Activated T-cell treated with anti-CD3 and anti-CD28 coated beads, Interleukin-2, amount 50 U/mL, for 1 hour (primary cell): ENCODE results near the gene ABO.
"Not testable (repeated sequence)": the region's sequence is repeated elsewhere in the genome, so short reads cannot be mapped to it uniquely, and the experiment has no call there.

ENCODE experiments used
- DNase-seq: peaks from one replicate; pipeline ENCODE4 v3.0.0-alpha.2; 2020

Gene ABO

DNA sequence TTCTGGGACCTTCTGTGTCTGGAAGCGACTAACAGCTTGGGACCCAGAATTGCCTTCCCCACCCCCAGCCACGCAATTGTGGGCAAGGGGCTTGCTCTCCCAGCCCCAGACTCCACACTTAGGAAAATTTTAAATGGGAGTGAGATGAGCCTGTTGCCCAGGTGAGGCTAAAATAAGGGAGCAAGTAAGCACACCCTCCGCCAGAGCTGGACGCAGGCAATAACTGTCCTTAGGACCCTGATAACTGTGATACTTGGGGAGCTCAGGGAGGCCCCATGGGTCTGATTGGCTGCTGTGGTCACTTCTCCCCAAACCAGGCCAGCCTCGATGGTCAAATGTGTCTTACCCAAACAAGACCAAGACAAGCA lies 13.3 kb downstream of the ABO start:
- no peak for DNase-seq

DNA sequence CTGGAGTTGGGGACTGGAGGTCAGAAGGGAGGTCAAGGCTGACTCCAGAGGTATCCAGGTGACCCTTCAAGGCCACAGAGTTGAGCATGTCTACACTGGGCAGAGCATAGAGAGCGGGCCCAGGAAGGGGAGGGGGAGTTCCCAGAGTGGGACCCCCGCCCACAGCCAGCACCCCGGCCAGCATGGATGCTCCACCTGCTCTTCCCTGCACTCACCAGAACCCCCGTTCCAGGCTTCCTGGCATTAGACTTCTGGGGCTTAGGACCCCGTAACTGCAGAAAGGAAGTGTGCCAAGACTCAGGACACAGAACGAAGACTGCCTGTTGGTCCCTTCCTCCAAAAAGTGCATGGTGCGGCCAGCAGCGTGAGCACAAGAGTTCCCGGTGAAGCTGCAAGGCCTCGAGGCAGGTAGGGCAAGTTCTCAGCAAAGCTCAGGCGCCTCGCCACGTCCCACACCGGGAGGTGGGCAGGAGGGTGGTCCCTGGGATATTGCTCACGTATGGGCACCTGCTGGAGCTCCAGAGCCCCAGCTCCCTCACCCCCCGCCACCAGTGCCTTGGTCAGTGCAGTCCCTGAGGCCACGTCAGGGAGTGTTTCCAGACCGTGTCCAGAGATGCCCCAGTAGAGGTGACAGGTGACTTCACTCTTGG lies 13.8 kb downstream of the ABO start:
- no peak for DNase-seq

- no peak for DNase-seq
Observed at GRCh38 chr9:133260334-133261102, 14.5 kb downstream of the ABO start.

DNA sequence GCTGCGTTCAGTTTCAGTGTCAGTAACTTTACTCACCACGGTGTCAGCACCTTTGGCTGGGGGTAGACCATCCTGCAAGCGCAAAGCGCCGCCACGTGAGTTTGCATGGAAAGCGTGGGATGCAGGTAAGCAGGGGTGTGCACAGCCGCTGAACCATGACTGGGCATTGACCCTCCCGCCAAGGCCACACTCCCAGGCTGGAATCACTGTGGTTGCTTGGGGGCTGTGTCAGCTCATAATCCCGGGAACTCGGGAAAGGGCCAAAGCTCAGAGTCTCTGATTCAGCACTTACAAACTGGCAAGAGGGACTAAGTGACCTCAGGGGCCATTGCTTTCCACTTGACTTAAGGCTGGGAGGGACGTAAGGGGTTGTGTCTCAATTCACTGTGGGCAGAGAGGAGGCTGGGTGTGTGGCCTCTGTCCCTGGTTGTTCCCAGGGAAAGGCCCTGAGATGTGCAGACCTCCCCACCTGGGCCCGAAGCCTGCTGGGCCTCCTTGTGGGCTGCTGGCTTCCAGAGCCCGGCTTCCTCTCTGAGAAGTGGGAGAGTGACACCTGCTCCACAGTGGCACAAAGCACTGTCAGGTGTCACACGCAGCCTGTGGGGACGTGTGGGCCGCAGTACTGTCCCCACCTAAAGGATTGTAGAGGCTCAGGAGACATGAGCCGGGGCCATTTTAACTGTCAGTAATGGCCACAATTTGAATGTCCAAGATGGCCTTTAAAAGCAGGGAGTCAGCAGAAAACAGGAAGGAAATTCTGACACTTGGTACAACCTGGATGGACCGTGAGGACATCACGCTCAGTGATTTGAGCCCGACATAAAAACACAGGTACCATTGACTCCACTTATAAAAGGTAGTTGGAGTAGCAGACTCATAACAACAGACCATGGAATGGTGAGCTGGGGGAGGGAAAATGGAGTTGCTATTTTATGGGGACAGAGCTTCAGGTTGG lies 16.7 kb downstream of the ABO start:
- DNase-seq, result no peak

DNA sequence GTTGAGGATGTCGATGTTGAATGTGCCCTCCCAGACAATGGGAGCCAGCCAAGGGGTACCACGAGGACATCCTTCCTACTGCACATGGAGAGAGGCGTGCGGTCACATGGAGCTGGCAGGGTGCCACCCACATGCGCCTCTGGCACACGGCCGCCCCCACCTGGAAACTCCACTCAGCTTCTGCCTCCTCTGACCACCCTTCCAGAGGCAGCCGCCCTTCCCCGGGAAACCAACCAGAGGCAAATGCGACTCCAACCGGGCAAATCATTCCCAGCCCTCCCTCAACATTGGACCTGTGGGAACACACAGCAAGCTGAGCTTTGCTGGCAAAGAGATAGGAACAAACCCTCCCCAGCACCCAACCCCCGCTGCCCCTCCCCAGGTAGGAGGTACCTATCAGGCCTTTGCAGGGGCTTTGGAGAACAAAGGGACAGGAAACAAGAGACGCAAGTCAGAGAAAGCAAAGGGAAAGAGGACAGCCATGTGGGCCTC lies 17.5 kb downstream of the ABO start:
- no peak for DNase-seq

DNA sequence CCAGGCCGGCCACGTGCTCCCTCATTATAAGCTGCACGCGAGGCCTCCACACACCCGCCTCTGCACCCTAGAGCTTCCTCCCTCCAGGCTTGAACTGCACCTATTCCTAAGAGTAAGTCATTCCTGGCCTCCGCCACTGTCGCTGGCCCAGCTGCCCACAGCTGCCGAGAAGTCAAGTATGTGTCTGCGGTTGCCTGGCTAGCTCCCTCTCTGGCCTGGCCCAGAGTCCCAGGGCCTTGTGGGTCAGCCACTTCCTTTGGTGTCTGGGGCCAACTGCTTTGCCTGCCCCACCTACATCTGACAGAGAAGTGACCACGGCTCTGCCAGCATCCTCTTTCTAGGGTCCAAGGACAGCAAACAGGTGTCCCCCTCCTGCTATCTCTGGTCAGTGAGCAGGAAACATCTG lies 18.3 kb downstream of the ABO start:
- DNase-seq, result no peak

GRCh38 chr9:133256136-133256461 lies 18.9 kb downstream of the ABO start:
- DNase-seq, result no peak

- no peak for DNase-seq
Observed at GRCh38 chr9:133255371-133256135, 19.4 kb downstream of the ABO start.

DNA sequence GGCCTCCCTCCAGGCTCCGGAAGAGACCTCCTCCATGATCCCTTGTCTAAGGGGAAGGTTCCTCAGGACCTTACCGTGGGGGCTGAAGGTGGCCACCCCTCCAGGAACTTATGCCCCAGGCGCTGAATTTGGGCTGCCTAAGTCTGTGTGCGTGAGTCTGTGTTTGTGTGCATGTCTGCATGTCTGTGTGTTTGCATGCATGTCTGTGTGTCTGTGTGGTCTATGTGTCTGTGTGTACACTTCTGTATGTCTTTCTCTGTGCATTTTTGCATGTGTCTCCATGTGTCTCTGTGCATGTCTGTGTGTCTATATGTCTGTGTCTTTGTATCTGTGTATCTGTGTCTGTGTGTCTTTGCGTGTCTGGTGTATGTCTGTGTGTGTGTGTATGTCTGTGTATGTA lies 20.5 kb downstream of the ABO start:
- no peak for DNase-seq

DNA sequence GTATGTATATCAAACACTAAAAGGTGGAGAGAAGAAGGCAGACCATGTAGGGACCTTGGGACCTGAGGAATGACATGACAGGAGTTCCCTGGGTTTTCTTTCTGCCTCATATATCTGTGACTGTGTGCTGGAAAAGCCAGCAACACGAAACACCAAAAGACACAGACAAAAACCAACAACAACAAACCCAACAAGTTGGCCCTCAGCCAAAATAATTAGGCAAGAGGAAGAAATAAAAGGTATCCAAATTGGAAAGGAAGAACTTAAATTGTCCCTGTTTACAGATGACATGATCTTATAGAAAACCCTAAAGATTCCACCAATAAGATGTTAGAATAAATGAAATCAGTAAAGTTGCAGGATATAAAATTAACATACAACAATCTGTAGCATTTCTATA lies 21.7 kb downstream of the ABO start:
- no peak for DNase-seq

- DNase-seq, result no peak
Observed at GRCh38 chr9:133252301-133253020, 22.5 kb downstream of the ABO start.

DNA sequence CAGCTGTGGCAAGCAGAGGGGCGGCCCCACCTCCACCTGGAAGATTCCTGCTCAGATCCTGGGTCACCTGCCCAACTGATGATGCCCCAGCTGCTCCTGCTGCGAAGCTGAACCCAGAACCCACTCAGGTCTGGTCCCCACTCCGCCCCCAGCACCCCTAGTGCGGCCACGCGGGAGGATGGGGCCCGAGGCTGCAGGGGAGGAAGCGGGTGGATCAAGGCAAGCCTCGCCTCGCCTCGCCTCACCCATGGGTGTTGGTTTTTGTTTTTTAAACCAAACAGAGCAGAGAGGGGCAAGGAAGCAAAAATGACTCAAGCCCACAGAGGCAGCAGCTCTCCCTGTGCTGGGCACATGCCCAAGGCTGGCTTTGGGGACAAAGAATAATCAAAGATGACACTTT lies 23.2 kb downstream of the ABO start:
- no peak for DNase-seq

DNA sequence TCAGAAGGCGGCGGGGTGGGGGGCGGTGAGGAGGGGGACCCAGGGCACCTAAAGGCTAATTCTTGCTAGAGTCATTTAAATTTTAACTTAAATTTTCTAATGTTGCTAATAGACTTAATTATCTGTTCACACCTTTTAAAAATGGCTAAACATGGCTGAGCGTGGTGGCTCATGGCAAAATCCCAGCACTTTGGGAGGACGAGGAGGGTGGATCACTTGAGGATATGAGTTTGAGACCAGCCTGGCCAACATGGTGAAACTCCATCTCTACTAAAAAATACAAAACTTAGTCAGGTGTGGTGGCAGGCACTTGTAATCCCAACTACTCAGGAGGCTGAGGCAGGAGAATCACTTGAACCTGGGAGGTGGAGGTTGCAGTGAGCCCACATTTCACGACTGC lies 23.8 kb downstream of the ABO start:
- DNase-seq, result not testable (repeated sequence)

DNA sequence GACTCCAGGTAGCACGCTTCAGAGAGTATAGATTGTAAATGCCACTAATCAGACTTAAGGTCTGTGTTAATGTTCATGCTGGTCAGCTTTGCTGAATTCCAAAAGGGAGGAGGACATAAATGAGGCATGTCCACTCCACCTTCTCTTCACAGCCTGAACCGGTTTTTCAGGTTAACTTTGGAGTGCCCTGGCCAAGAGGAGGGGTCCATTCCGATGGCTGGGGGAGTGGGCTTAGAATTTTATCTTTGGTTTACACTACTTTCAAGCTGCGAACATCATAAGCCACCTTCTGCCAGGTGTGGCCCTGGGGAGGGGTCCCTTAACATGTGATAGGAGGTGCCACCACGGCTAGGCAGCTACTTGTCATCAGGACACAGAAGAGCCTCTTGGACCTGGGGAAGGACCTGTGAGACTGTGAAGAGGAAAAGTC lies 24.2 kb downstream of the ABO start:
- DNase-seq, result no peak

DNA sequence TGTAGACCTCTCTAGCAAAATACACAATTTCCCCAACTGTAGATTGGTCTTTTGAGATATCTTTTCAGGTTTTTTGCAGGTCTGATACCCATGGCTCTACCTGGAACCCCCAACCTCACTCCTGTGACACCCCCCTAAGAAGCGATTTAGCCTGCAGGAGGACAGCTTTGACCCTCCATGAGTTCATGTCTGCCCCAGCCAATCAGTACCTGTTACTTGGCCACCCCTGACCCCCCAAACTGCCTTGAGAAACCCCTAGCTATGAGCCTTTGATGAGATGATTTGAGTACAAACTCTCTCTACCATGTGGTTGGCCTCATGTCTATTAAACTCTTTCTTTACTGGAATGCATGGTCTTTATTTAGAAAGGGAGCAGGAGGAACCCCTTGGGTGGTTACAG lies 25.7 kb downstream of the ABO start:
- no peak for DNase-seq

DNA sequence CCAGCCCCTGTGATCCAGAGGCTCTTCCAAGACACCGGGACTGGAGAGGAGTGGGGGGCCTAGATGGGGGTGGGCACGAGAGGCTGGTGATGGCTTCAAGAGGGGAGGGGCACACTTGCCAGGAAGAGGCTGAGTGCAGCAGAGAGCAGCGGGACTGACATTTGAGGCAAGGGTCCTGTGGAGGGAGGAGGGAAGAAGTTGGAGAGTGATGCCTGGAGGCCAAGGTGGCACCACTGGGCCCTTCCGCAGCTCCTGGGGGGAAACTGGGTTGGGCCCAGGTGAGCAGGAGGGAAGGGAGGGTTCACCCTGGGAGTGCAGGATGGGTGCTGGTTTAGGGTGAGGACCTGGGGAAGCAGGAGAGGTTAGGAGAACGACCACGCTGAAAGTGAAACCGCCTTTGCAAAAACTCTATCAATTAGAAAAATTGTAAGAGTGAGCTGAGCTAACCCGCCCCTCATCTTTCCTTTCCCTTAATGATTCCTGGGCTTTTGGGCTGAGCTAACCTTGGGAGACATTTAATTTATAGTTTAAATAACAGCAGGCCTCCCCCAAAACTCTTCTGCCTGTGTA lies 26.2 kb downstream of the ABO start:
- no peak for DNase-seq

DNA sequence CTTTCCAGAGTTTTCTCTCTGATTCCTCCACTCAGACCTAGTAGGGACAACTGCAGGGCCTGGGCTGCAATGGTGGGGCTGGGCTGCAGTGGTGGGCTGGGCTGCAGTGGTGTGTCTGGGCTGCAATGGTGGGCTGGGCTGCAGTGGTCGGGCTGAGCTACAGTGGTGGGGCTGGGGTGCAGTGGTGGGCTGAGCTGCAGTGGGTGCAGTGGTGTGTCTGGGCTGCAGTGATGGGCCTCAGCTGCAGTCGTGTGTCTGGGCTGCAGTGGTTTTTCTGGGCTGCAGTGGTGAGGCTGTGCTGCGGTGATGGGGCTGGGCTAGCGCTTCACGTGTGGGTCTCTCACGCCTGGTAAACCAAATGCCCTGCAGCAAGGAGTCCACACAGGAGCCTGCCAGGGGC lies 27.4 kb downstream of the ABO start:
- DNase-seq, result no peak

- no peak for DNase-seq
Observed at GRCh38 chr9:133246991-133247390, 28.0 kb downstream of the ABO start.

GRCh38 chr9:133246562-133246961 lies 28.4 kb downstream of the ABO start:
- DNase-seq, result no peak

DNA sequence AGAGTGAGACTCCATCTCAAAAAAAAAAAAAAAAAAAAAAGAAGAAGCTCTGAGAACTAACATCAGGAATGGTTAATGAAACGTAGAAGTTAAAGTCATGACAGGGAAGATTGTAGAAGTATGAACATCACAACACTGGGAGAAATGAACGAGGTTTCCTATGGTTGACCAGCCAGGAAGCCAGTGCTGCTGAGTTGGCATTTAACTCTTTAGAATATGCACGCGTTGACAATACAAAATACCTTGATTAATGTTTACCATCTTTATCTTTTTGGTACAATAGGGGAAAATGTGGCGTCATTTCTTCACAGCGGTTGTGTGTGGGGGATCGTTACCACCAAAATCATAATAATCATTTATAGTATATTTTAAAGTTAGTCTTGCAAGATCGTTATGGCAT lies 32.0 kb downstream of the ABO start:
- no peak for DNase-seq

GRCh38 chr9:133242241-133242640 lies 32.8 kb downstream of the ABO start:
- no peak for DNase-seq
